Activated gamma-delta T cell treated with Interleukin-2 at 50 U/mL for 16 hours (primary cell): ENCODE measurements around the gene EIF4E3.
A peak's percentile ranks its signal among the peaks of the same experiment; 100 is the strongest.

Source experiments
- DNase-seq: peaks from one replicate; pipeline ENCODE4 v3.0.0-alpha.2; 2020

The EIF4E3 gene

GRCh38 chr3:71725271-71725991 is at the start of gene EIF4E3:
Gene EIF4E3 (minus strand): TSS chr3:71725402. CDS start chr3:71725367, 35 bp downstream.
- peak; percentile 19 for DNase-seq

GRCh38 chr3:71771884-71772283 is 46.7 kb upstream of the EIF4E3 start:
- DNase-seq, result no peak

GRCh38 chr3:71771126-71771525 is 45.9 kb upstream of the EIF4E3 start:
- no peak for DNase-seq

- DNase-seq, result no peak
Measured at GRCh38 chr3:71763426-71763825, 38.2 kb upstream of the EIF4E3 start.

GRCh38 chr3:71760140-71760539 is 34.9 kb upstream of the EIF4E3 start:
- DNase-seq, result no peak

GRCh38 chr3:71759401-71759800 is 34.2 kb upstream of the EIF4E3 start:
- DNase-seq, result no peak

GRCh38 chr3:71758091-71758490 is 32.9 kb upstream of the EIF4E3 start:
- no peak for DNase-seq

- DNase-seq, result no peak
Measured at GRCh38 chr3:71754610-71755253, 29.5 kb upstream of the EIF4E3 start.

- no peak for DNase-seq
Measured at GRCh38 chr3:71753701-71754609, 28.8 kb upstream of the EIF4E3 start, which contains the start of gene GPR27. Gene GPR27 (plus strand): TSS chr3:71753855. CDS start chr3:71754050, 195 bp downstream.

- no peak for DNase-seq
Measured at GRCh38 chr3:71752831-71753700, 27.9 kb upstream of the EIF4E3 start.

- no peak for DNase-seq
Measured at GRCh38 chr3:71751602-71752001, 26.4 kb upstream of the EIF4E3 start.

- no peak for DNase-seq
Measured at GRCh38 chr3:71744738-71745137, 19.5 kb upstream of the EIF4E3 start.

- no peak for DNase-seq
Measured at GRCh38 chr3:71742621-71743020, 17.4 kb upstream of the EIF4E3 start.

- DNase-seq, result no peak
Measured at GRCh38 chr3:71734881-71735280, 9.7 kb upstream of the EIF4E3 start.

GRCh38 chr3:71733319-71733718 is 8.1 kb upstream of the EIF4E3 start:
- DNase-seq, result no peak

- no peak for DNase-seq
Measured at GRCh38 chr3:71732637-71733036, 7.4 kb upstream of the EIF4E3 start.

GRCh38 chr3:71728632-71729342 is 3.6 kb upstream of the EIF4E3 start:
- DNase-seq, result no peak

- peak; percentile 40 for DNase-seq
Measured at GRCh38 chr3:71726146-71726545, 944 bp upstream of the EIF4E3 start.

- peak; percentile 25 for DNase-seq
Measured at GRCh38 chr3:71724584-71725270, 475 bp downstream of the EIF4E3 start.

GRCh38 chr3:71724171-71724453 is 1.1 kb downstream of the EIF4E3 start:
- DNase-seq, result no peak

GRCh38 chr3:71723452-71724170 is 1.6 kb downstream of the EIF4E3 start:
- peak; percentile 38 for DNase-seq
